ENCODE results near the gene RMND1. TPM values are rescaled to one million over a fixed set of nuclear protein-coding genes. Genes with fewer than 3 reads are reported as not detected.

Gene RMND1
- total RNA-seq, 1 donor from 2014 or later = 26.9 TPM

Other genes starting within 250 kb of the RMND1 start
- gene AKAP12, start 212.2 kb downstream of the RMND1 start, total RNA-seq = 285 and 309 TPM in 2 replicates
- gene ZBTB2, start 60.6 kb downstream of the RMND1 start, total RNA-seq = 7.7 and 12.0 TPM in 2 replicates
- gene CCDC170, start 41.9 kb upstream of the RMND1 start, total RNA-seq = 0.04 and 0.20 TPM in 2 replicates